ENCODE measurements around the gene DCDC1.
"Not testable (repeated sequence)": the region's sequence is repeated elsewhere in the genome, so short reads cannot be mapped to it uniquely, and the experiment has no call there.

DCDC1 gene

DNA sequence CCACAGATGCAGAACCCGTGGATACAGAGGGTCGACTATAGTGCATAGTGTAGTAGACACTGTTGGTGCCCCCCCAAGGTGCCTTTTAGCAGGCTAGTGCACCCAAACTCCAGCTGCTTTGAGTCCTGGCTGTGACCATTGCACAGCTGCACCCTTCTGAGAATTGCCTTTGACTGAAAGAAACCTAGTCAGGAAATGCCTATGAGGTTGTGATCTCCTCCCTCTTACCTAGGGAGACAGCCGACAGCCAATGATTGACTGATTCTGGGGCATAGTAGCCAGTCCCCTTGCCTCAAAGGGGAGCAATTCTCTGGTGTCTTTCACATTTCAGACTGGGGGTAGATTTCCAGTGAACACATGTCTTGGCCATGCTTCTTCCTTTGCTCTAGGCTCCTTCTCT lies 74.2 kb downstream of the DCDC1 start:
- DNase-seq (ENCODE audit: low spot score) = no peak
- TF ChIP-seq, protein P1, sequence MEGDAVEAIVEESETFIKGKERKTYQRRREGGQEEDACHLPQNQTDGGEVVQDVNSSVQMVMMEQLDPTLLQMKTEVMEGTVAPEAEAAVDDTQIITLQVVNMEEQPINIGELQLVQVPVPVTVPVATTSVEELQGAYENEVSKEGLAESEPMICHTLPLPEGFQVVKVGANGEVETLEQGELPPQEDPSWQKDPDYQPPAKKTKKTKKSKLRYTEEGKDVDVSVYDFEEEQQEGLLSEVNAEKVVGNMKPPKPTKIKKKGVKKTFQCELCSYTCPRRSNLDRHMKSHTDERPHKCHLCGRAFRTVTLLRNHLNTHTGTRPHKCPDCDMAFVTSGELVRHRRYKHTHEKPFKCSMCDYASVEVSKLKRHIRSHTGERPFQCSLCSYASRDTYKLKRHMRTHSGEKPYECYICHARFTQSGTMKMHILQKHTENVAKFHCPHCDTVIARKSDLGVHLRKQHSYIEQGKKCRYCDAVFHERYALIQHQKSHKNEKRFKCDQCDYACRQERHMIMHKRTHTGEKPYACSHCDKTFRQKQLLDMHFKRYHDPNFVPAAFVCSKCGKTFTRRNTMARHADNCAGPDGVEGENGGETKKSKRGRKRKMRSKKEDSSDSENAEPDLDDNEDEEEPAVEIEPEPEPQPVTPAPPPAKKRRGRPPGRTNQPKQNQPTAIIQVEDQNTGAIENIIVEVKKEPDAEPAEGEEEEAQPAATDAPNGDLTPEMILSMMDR (IDR thresholded peaks at IDR 0.05; ENCODE audit: extremely low read depth, missing control alignments) = no peak

DNA sequence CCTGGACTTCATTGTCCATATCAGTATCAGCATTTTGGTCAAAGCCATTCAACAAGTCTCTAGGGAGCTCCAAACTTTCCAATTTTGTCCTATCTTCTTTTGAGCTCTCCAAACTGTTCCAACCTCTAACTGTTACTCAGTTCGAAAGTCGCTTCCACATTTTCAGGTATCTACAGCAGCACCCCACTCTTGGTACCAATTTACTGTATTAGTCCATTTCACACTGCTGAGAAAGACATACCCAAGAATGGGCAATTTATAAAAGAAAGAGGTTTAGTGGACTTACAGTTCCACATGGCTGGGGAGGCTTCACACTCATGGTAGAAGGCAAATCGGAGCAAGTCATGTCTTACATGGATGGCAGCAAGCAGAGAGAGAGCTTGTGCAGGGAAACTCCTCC lies 96.0 kb downstream of the DCDC1 start:
- not testable (repeated sequence) for DNase-seq (ENCODE audit: low spot score)

DNA sequence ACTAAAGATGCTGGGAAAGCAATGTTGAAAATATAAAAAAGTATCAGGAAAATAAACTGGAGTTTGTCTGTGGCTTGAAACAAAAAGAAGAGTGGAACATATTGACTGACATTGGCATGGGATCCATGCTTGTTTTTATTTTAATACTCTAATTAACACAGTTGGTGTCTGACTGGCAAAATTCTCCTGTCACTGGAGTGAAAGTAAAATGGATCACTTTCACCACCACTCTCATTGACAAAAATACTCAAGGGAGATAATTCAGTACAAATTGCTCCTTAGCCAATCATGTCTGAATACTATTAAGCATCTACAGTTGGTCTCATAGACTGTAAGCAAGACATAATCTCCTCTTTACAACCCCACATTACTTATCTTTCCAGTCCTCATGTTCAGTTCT lies 101.8 kb downstream of the DCDC1 start:
- TF ChIP-seq, protein P1 (IDR thresholded peaks at IDR 0.05; ENCODE audit: extremely low read depth, missing control alignments) = no peak
- DNase-seq (ENCODE audit: low spot score) = no peak

DNA sequence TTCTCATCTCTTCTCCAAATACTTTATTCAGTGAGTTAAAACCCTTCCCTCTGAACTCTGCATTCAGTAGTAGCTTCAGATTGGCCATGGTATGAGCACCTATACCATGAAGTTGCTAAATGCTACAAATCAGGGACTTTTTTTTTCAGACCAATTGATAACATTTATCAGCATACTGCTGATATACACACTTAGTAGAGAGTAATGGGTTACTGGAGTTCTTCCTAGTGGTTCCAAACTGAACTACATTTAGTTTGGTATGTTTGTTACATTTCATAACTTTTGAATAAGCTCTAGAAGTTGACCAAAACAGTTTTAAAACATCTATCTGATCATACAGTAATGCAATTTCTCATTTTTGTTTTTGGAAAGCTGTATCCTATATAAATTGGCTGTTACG lies 104.7 kb downstream of the DCDC1 start:
- TF ChIP-seq, protein P1 (IDR thresholded peaks at IDR 0.05; ENCODE audit: extremely low read depth, missing control alignments) = no peak

DNA sequence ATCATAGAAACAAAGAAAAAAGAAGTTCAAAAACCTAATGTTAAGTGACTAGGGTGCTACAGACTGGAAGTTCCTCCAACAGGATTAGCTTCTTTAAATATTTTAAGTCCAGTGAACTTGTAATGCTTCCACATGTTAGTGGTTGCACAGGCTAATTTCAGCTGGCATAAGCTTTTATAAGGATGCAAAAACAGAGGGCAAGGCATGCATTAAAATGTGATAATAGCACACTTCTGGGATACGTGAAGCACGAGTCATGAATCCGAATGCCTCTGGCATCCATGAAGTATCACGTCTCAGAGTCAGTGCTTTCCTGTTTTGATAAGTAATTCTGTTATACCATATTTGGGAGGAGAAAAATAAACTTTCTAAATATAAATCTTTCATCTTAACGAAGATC lies 106.8 kb downstream of the DCDC1 start:
- DNase-seq (ENCODE audit: low spot score) = no peak
- TF ChIP-seq, protein P1 (IDR thresholded peaks at IDR 0.05; ENCODE audit: extremely low read depth, missing control alignments) = no peak

More for the DNA sequence above, 104.7 kb downstream of the DCDC1 start:
- DNase-seq (ENCODE audit: low spot score) = no peak

DNA sequence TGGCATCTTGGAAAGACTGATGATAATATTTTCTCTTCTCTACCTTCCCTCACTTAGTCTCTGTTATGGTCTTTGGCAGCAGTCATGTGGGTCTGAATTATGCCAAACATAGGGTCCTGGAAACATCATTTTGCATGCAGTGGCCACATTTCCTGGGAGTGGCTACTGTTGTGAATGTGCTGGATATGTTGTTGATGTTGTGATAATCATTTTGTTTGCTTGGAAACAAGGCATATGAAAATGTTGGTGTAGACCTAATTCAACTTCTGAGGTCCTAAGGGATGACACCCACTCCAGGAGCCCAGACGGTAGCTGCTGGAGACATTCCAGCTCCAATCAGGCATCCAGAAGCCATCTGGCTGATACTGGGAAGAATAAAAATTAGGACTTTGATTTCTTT lies 109.7 kb downstream of the DCDC1 start:
- DNase-seq (ENCODE audit: low spot score) = no peak
- TF ChIP-seq, protein P1 (IDR thresholded peaks at IDR 0.05; ENCODE audit: extremely low read depth, missing control alignments) = no peak

DNA sequence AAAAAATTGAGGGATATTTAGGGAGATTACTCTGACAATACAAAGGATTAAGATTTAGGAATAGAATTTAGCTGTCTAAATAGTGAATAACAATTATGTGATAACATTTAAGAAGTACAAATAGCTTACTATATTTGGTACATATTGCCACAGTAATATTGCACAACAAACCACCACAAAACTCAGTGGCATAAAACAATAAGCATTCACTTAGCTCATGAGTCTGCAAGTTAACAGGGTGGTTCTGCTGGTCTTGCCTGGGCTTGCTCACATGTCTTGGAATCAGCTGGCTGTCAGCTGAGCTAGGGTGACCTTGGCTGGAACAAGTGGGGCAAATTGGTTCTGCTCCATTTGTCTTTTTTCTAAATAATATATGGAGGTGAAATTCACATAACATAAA lies 115.1 kb downstream of the DCDC1 start:
- TF ChIP-seq, protein P1 (IDR thresholded peaks at IDR 0.05; ENCODE audit: extremely low read depth, missing control alignments) = no peak
- no peak for DNase-seq (ENCODE audit: low spot score)

DNA sequence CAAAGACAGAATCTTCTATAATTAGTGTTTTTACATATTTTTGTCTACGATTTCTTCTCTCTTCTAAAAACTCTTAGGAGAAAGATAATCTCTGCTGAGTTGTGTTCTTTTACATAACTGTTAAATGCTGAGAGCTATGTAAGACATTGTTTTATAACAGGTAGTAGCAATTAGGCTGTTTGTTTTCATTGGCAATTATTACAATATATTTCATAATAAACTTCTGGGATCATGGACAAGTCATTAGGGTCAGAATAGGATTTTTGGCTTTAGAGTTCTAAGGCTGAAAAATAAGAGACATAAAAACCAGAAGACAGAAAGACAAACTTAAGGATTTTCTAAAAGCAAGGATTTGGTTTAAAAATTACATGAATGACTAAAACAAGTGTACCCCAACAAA lies 120.8 kb downstream of the DCDC1 start:
- DNase-seq (ENCODE audit: low spot score) = no peak
- TF ChIP-seq, protein P1 (IDR thresholded peaks at IDR 0.05; ENCODE audit: extremely low read depth, missing control alignments) = no peak

Measured in GM20000 (cell line).